ENCODE results near the gene NDUFV1. TPM values are rescaled to one million over a fixed set of nuclear protein-coding genes. Genes with fewer than 3 reads are reported as not detected.
A peak's percentile ranks its signal among the peaks of the same experiment; 100 is the strongest.

The NDUFV1 gene
- total and polyA plus RNA-seq, 2 donors (not counting 1 experiment from before 2014, with no cell fraction given): 238 to 315 TPM

- H3K4me1 Mint-ChIP-seq: peaks cover 22% of the 10 kb centered on the region
- DNase-seq: no peak
- peak overlapping the region; percentile 90 for H3K27ac Mint-ChIP-seq
- H3K9me3 Mint-ChIP-seq (ENCODE audit: insufficient read depth): no peaks in the 10 kb centered on the region
- peak overlapping the region in 4 of 5 experiments; percentile 79 to 90 (median 88) for H3K4me3 ChIP-seq (ENCODE audit: control extremely low read depth in 1 of 5, extremely low read depth in 1 of 5, insufficient read depth in 1 of 5, low read depth in 2 of 5, low read length in 4 of 5)
- peaks cover 0 to 29% of the 10 kb centered on the region in 2 experiments for H3K36me3 ChIP-seq (replicated peaks in 1 of 2; ENCODE audit: control extremely low read depth in 1 of 2, control insufficient read depth in 1 of 2, extremely low read depth in 1 of 2, insufficient read depth in 2 of 2, low read length in 1 of 2)
- peak overlapping the region; percentile 87 for H3K9ac ChIP-seq (ENCODE audit: low read length)
- peak overlapping the region; percentile 74 for H2AFZ ChIP-seq (ENCODE audit: insufficient read depth, low read depth, low read length, poor library complexity, severe bottlenecking)
- peaks cover 16 to 23% of the 10 kb centered on the region in 2 donors for H3K4me1 ChIP-seq (ENCODE audit: control insufficient read depth in 2 of 2, insufficient read depth in 2 of 2, low read length in 2 of 2)
- intact Hi-C loops (cut with micrococcal nuclease): loop anchor here (1.0 kb wide), 7 partner anchors 8 to 205 kb away; partner anchors contain the start of genes CDK2AP2, GSTP1 and PPP1CA
- 56% methylated on average over 17 of the region's 17 CpGs for WGBS (ENCODE audit: insufficient coverage)
- no peak overlapping the region for H3K27ac ChIP-seq (ENCODE audit: low read length in 2 of 2)
- no peaks in the 10 kb centered on the region for H3K9me3 ChIP-seq (ENCODE audit: control extremely low read depth in 1 of 3, control insufficient read depth in 2 of 3, insufficient read depth in 1 of 3, low read length in 2 of 3)
- H3K27me3 ChIP-seq (replicated peaks in 1 of 4; ENCODE audit: control extremely low read depth in 1 of 4, control insufficient read depth in 3 of 4, insufficient read depth in 4 of 4, low read length in 3 of 4): peaks cover 0 to 17% (median 5%) of the 10 kb centered on the region in 4 experiments
- ATAC-seq (ENCODE audit: low read depth): no peak
- no peaks in the 10 kb centered on the region for H4K20me1 ChIP-seq (ENCODE audit: control insufficient read depth, insufficient read depth, low read length, poor library complexity, severe bottlenecking)
- peak overlapping the region; percentile 90 for H3K4me2 ChIP-seq (replicated peaks; ENCODE audit: low read depth, low read length, poor library complexity, severe bottlenecking)
- ChIA-PET CTCF (interaction anchor here (1.2 to 1.5 kb wide), 2 partner anchors 24 to 34 kb away, joined by 4 to 6 read pairs; partner anchors contain the start of gene NUDT8), POLR2A (interaction anchor here (0.7 to 1.1 kb wide), 2 partner anchors 23 to 745 kb away, joined by 4 to 15 read pairs; no protein-coding TSS in a partner anchor)
- H3K27me3 Mint-ChIP-seq: peaks cover 18% of the 10 kb centered on the region
- H3K79me2 ChIP-seq (ENCODE audit: control insufficient read depth, insufficient read depth, low read length): peaks cover 26% of the 10 kb centered on the region
- peak overlapping the region; percentile 95 for H3K4me3 Mint-ChIP-seq
- no peak for TF ChIP-seq EZH2 (IDR thresholded peaks at IDR 0.05; ENCODE audit: borderline replicate concordance, insufficient read depth, low read depth, low read length, poor library complexity, severe bottlenecking)
- no peak for TF ChIP-seq CTCF (IDR thresholded peaks at IDR 0.05)
Measured at GRCh38 chr11:67606093-67606491, 644 bp upstream of the NDUFV1 start.

GRCh38 chr11:67607507-67607906 lies 771 bp downstream of the NDUFV1 start:
- H3K4me1 Mint-ChIP-seq: peaks cover 20% of the 10 kb centered on the region
- peak overlapping the region; percentile 80 for H3K27ac Mint-ChIP-seq
- H3K4me1 ChIP-seq (ENCODE audit: control insufficient read depth in 2 of 2, insufficient read depth in 2 of 2, low read length in 2 of 2): peaks cover 13 to 15% of the 10 kb centered on the region in 2 donors
- peak overlapping the region; percentile 90 for H3K4me2 ChIP-seq (replicated peaks; ENCODE audit: low read depth, low read length, poor library complexity, severe bottlenecking)
- H3K4me3 Mint-ChIP-seq: peak overlapping the region; percentile 95
- CTCF ChIA-PET: interaction anchor here (0.7 to 3.2 kb wide), 7 partner anchors 12 to 35 kb away, joined by 3 to 15 read pairs (median 3); partner anchors contain the start of gene NUDT8
- H3K9me3 Mint-ChIP-seq (ENCODE audit: insufficient read depth): no peaks in the 10 kb centered on the region
- POLR2A ChIA-PET: interaction anchor here (0.6 to 1.8 kb wide), 4 partner anchors 9 to 163 kb away, joined by 4 to 7 read pairs (median 4); partner anchors contain the start of gene GSTP1
- no peak for ATAC-seq (ENCODE audit: low read depth)
- no peaks in the 10 kb centered on the region for H4K20me1 ChIP-seq (ENCODE audit: control insufficient read depth, insufficient read depth, low read length, poor library complexity, severe bottlenecking)
- peaks cover 26% of the 10 kb centered on the region for H3K79me2 ChIP-seq (ENCODE audit: control insufficient read depth, insufficient read depth, low read length)
- H3K4me3 ChIP-seq (ENCODE audit: control extremely low read depth in 1 of 5, extremely low read depth in 1 of 5, insufficient read depth in 1 of 5, low read depth in 2 of 5, low read length in 4 of 5): peak overlapping the region; percentile 70 to 90 (median 88)
- no peak for DNase-seq
- WGBS (ENCODE audit: insufficient coverage): 57% methylated on average over 8 of the region's 9 CpGs
- peaks cover 0 to 16% (median 5%) of the 10 kb centered on the region in 4 experiments for H3K27me3 ChIP-seq (replicated peaks in 1 of 4; ENCODE audit: control extremely low read depth in 1 of 4, control insufficient read depth in 3 of 4, insufficient read depth in 4 of 4, low read length in 3 of 4)
- peak overlapping the region in 1 of 2 donors; percentile 72 for H3K27ac ChIP-seq (ENCODE audit: low read length in 2 of 2)
- peaks cover 18% of the 10 kb centered on the region for H3K27me3 Mint-ChIP-seq
- peak overlapping the region; percentile 74 for H2AFZ ChIP-seq (ENCODE audit: insufficient read depth, low read depth, low read length, poor library complexity, severe bottlenecking)
- H3K9me3 ChIP-seq (ENCODE audit: control extremely low read depth in 1 of 3, control insufficient read depth in 2 of 3, insufficient read depth in 1 of 3, low read length in 2 of 3): no peaks in the 10 kb centered on the region
- intact Hi-C loops (cut with micrococcal nuclease): no loop called here
- peak overlapping the region; percentile 87 for H3K9ac ChIP-seq (ENCODE audit: low read length)
- peaks cover 0 to 42% of the 10 kb centered on the region in 2 experiments for H3K36me3 ChIP-seq (replicated peaks in 1 of 2; ENCODE audit: control extremely low read depth in 1 of 2, control insufficient read depth in 1 of 2, extremely low read depth in 1 of 2, insufficient read depth in 2 of 2, low read length in 1 of 2)
- no peak for TF ChIP-seq CTCF (IDR thresholded peaks at IDR 0.05)
- TF ChIP-seq EZH2 (IDR thresholded peaks at IDR 0.05; ENCODE audit: borderline replicate concordance, insufficient read depth, low read depth, low read length, poor library complexity, severe bottlenecking): no peak
